NCI-H2081 (cell line): ENCODE results near the gene CCNO.

Experiments used
- DNase-seq, 2 experiments: peaks; one replicate each; lab custom pipeline; 2025; lab: John Stamatoyannopoulos, UW

CCNO gene

GRCh38 chr5:55222985-55223811 lies 10.2 kb downstream of the CCNO start:
- no peak for DNase-seq

- no peak for DNase-seq
Observed at GRCh38 chr5:55222092-55222984, 11.1 kb downstream of the CCNO start.

- no peak for DNase-seq
Observed at GRCh38 chr5:55220433-55221185, 12.8 kb downstream of the CCNO start.

- DNase-seq = no peak
Observed at GRCh38 chr5:55219770-55220169, 13.6 kb downstream of the CCNO start.

GRCh38 chr5:55218967-55219366 lies 14.4 kb downstream of the CCNO start:
- DNase-seq = peak; percentile 40 to 53

- DNase-seq = peak in 1 of 2 experiments; percentile 40
Observed at GRCh38 chr5:55211184-55211874, 22.1 kb downstream of the CCNO start.

- DNase-seq = no peak
Observed at GRCh38 chr5:55205001-55205400, 28.4 kb downstream of the CCNO start.

GRCh38 chr5:55191165-55191564 lies 42.2 kb downstream of the CCNO start:
- DNase-seq = no peak

- DNase-seq = peak; percentile 35 to 83
Observed at GRCh38 chr5:55188656-55189540, 44.5 kb downstream of the CCNO start.

- DNase-seq = peak; percentile 14 to 54
Observed at GRCh38 chr5:55187370-55187769, 46.0 kb downstream of the CCNO start.
